ENCODE measurements around the gene OSBPL8. TPM values are rescaled to one million over a fixed set of nuclear protein-coding genes. Genes with fewer than 3 reads are reported as not detected.

OSBPL8 gene
- total and polyA plus RNA-seq, 2 experiments from 2014 or later, result 78.0 to 124 TPM

GRCh38 chr12:76503957-76504356 is 55.6 kb downstream of the OSBPL8 start:
- no peak overlapping the region for H2AFZ ChIP-seq
- H3F3A ChIP-seq (replicated peaks; ENCODE audit: low read depth), result no peaks in the 10 kb centered on the region
- H3K27ac ChIP-seq (ENCODE audit: low read depth), result no peak overlapping the region
- H3K27me3 ChIP-seq (ENCODE audit: insufficient read depth), result no peaks in the 10 kb centered on the region
- Mint-ChIP-seq H3K9me3 (no peaks in the 10 kb centered on the region; the same call in 2 of the 3 replicates), H3K27me3 (ENCODE audit: insufficient read depth, low read depth, poor library complexity) (no peaks in the 10 kb centered on the region), H3K36me3 (ENCODE audit: low read depth) (peaks cover 27% of the 10 kb centered on the region), H3K4me3 (no peak overlapping the region), H3K4me1 (peaks cover 7% of the 10 kb centered on the region; the same call in 2 of the 3 replicates), H3K27ac (no peak overlapping the region)
- ATAC-seq (no peak), DNase-seq (ENCODE audit: low spot score) (no peak)
- TF ChIP-seq NANOG (IDR thresholded peaks at IDR 0.05; ENCODE audit: borderline replicate concordance) (no peak), ETS1 (IDR thresholded peaks at IDR 0.05) (no peak), POLR2AphosphoS5 (IDR thresholded peaks at IDR 0.05; ENCODE audit: low read depth) (no peak), REST (IDR thresholded peaks at IDR 0.05; ENCODE audit: unreplicated experiment) (no peak), STAT1 (IDR thresholded peaks at IDR 0.05; ENCODE audit: unreplicated experiment) (no peak), EZH2 (IDR thresholded peaks at IDR 0.05; ENCODE audit: low read depth, unreplicated experiment) (no peak), EZH2phosphoT487 (IDR thresholded peaks at IDR 0.05; ENCODE audit: unreplicated experiment) (no peak), CREB1 (CRISPR knock-in tag; IDR thresholded peaks at IDR 0.05; ENCODE audit: low read depth) (no peak), JUNB (IDR thresholded peaks at IDR 0.05; ENCODE audit: unreplicated experiment) (no peak), CTCF (conservative IDR thresholded peaks at IDR 0.05; ENCODE audit: low read depth in 2 of 2) (no peak), ZNF114 (CRISPR knock-in tag; IDR thresholded peaks at IDR 0.05) (no peak), ZNF462 (CRISPR knock-in tag; IDR thresholded peaks at IDR 0.05) (no peak), ZNF331 (CRISPR knock-in tag; IDR thresholded peaks at IDR 0.05; ENCODE audit: low read depth) (no peak)
- H3K4me1 ChIP-seq (ENCODE audit: insufficient read depth), result peaks cover 19% of the 10 kb centered on the region; the same call in 1 of the 2 replicates
- no peak overlapping the region for H3K4me3 ChIP-seq
- H4K20me1 ChIP-seq (replicated peaks; ENCODE audit: insufficient read depth), result peaks cover 6% of the 10 kb centered on the region; the same call in 1 of the 2 replicates
- H3K4me2 ChIP-seq, result no peak overlapping the region
- H3K79me2 ChIP-seq (replicated peaks; ENCODE audit: insufficient read depth), result peaks cover 47% of the 10 kb centered on the region
- no peaks in the 10 kb centered on the region for H3K9me2 ChIP-seq (ENCODE audit: insufficient read depth)
- no peaks in the 10 kb centered on the region for H3K36me3 ChIP-seq (ENCODE audit: insufficient read depth)

Measured in GM23338 (cell line).